K562 (cell line): ENCODE data around the gene COQ5. TPM values are rescaled to one million over a fixed set of nuclear protein-coding genes. Genes with fewer than 3 reads are reported as not detected.
A peak's percentile ranks its signal among the peaks of the same experiment; 100 is the strongest.

Experiments used
- CAMTA2 ChIP-seq: fragments of 250-450 bp; sonication (Bioruptor Pico); conservative IDR thresholded peaks from 2 replicates; pipeline ENCODE4 v1.5.1; 2022
- E2F1 ChIP-seq: sonication (generic); formaldehyde crosslinking; IDR thresholded peaks from 2 replicates; pipeline ENCODE4 v1.8.1; 2023; ENCODE audit warnings: mild to moderate bottlenecking, missing genetic modification reagents, moderate library complexity
- ESRRA ChIP-seq: fragments of 450-650 bp; IDR thresholded peaks from 2 replicates; pipeline ENCODE4 v1.6.1; 2014; ENCODE audit warnings: low read depth, mild to moderate bottlenecking, moderate library complexity, borderline replicate concordance
- ETS1 ChIP-seq: conservative IDR thresholded peaks from 2 replicates; pipeline ENCODE4 v1.6.1; 2011; ENCODE audit warnings: low read depth, mild to moderate bottlenecking, low read length; ENCODE audit not compliant: control insufficient read depth
- ETV5 ChIP-seq: sonication (generic); formaldehyde crosslinking; IDR thresholded peaks from 2 replicates; pipeline ENCODE4 v1.4.0; 2020; ENCODE audit warnings: low read depth, mild to moderate bottlenecking, missing genetic modification reagents
- FOXK2 ChIP-seq, 2 experiments: fragments of 450-650 bp; IDR thresholded peaks in 1 of 2; conservative IDR thresholded peaks in 1 of 2; 2 replicates each; pipeline ENCODE4 v1.6.1; 2016; ENCODE audit warnings: low read depth in 2 of 2, mild to moderate bottlenecking in 1 of 2
- HMG20B ChIP-seq: fragments of 250-450 bp; sonication (Bioruptor Pico); IDR thresholded peaks from 2 replicates; pipeline ENCODE4 v1.5.0; 2021; ENCODE audit warnings: mild to moderate bottlenecking
- ILK ChIP-seq: fragments of 450-650 bp; IDR thresholded peaks from 2 replicates; pipeline ENCODE4 v1.6.1; 2016; ENCODE audit warnings: missing genetic modification characterization, low read depth, mild to moderate bottlenecking, missing compliant biosample characterization, moderate library complexity, borderline replicate concordance
- MBD2 ChIP-seq: sonication (generic); IDR thresholded peaks from 2 replicates; pipeline ENCODE4 v1.6.1; 2016; ENCODE audit warnings: low read depth, borderline replicate concordance
- NFATC3 ChIP-seq: fragments of 450-650 bp; IDR thresholded peaks from 2 replicates; pipeline ENCODE4 v1.6.1; 2017; ENCODE audit warnings: mild to moderate bottlenecking
- PHB2 ChIP-seq: fragments of 450-650 bp; IDR thresholded peaks from 2 replicates; pipeline ENCODE4 v1.6.1; 2017; ENCODE audit warnings: low read depth
- PKNOX1 ChIP-seq: fragments of 450-650 bp; IDR thresholded peaks from 2 replicates; pipeline ENCODE4 v1.6.1; 2016
- POLR2AphosphoS2 ChIP-seq: IDR thresholded peaks from 2 replicates; pipeline ENCODE4 v1.6.1; 2012; ENCODE audit warnings: low read length, improper control_type of control experiment
- RBBP5 ChIP-seq: fragments of 200-600 bp; sonication (generic); IDR thresholded peaks from 2 replicates; pipeline ENCODE4 v1.6.1; 2012; ENCODE audit warnings: borderline replicate concordance, mild to moderate bottlenecking, low read length, control low read depth, inconsistent platforms; ENCODE audit not compliant: insufficient read depth, poor library complexity, severe bottlenecking
- SMARCE1 ChIP-seq: fragments of 450-650 bp; IDR thresholded peaks from 2 replicates; pipeline ENCODE4 v1.7.1; 2016; ENCODE audit warnings: mild to moderate bottlenecking
- STAT5B ChIP-seq: fragments of 250-450 bp; sonication (Bioruptor Pico); IDR thresholded peaks from 2 replicates; pipeline ENCODE4 v1.8.0; 2021; ENCODE audit warnings: mild to moderate bottlenecking, inconsistent platforms
- ZC3H11A ChIP-seq: IDR thresholded peaks from 2 replicates; pipeline ENCODE4 v1.6.1; 2012; ENCODE audit warnings: low read depth, low read length, improper control_type of control experiment
- polyA plus RNA-seq, 8 experiments: library from polyadenylated mRNA; depleted of rRNA in 4 of 8; stranded (reverse) in 5 of 8; unstranded in 3 of 8; fragments of >200 nt; fragmentation: Nextera tagmentation in 2 of 8; fragmentation: Illumina TruSeq in 1 of 8; extraction: Ambion mirVana in 2 of 8; extraction: Trizol in 1 of 8; gene quantifications; 2 replicates each; pipeline versions ENCODE4 v1.2.1 to v1.2.3, GENCODE V29; 2011 to 2014; ENCODE audit warnings: inconsistent platforms in 1 of 8, missing spikeins in 1 of 8
- total RNA-seq, 7 experiments: library from RNA; depleted of rRNA in 6 of 7; stranded (reverse); fragments of >200 nt in 6 of 7; fragmentation: Illumina TruSeq in 2 of 7; extraction: Trizol in 2 of 7; gene quantifications; 2 replicates each; pipeline versions ENCODE4 v1.2.1 to v1.2.3, GENCODE V29; 2011 to 2021; ENCODE audit warnings: low replicate concordance in 1 of 7
- TF ChIP-seq, protein P1 (sequence below): fragments of 250-450 bp; sonication (Bioruptor Pico); IDR thresholded peaks from 2 replicates; pipeline ENCODE4 v1.5.0; 2021; ENCODE audit warnings: mild to moderate bottlenecking, borderline replicate concordance
- TF ChIP-seq, protein P2 (sequence below): sonication (generic); formaldehyde crosslinking; IDR thresholded peaks from 2 replicates; pipeline ENCODE4 v1.8.0; 2022; ENCODE audit warnings: mild to moderate bottlenecking, missing genetic modification reagents

Gene COQ5
- total and polyA plus RNA-seq, 9 of the 15 experiments (the other 6 are each of a cell fraction or from before 2014, with no cell fraction given): 19.2 to 59.7 (median 30.4) TPM

DNA sequence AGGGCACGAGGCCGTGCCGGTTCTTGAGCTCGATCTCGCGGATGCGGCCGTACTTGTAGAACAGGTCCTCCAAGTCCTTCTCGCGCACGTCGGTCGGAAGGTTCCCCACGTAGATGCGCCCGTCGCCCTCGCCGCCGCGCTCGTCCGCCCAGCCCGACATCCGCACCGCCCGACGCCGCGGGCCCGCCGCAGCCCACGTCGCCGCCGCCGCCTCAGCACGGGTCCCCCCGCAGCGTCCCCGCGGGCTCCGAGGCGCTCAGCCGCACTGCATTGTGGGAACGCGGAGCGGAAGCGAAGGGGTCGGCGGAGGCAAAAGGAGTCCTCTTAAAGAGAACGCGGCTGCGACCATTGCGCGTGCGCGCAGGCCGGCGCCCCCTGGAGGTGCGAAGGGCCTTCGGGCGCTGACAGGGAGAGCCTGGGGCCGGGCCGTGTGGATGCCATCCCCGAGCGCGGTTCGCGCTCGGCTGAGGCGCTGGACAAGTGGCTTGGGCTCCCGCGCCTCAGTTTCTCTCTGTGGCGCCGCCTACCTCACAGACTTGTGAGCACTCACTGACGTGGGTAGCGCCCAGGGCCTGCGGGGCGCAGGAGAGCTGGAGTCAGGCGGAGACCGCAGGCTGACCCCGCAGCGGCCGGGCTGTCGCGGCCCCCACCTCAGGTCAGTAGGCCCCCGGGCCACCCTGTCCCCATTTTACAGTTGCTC lies 59.4 kb downstream of the COQ5 start, which contains the start of gene SRSF9 (continued):
- TF ChIP-seq RBBP5 (peak; percentile 76), ESRRA (peak; percentile 73), ETV5 (CRISPR knock-in tag) (peak; percentile 90), PHB2 (no peak), ETS1 (0 out of 2 replicates have a peak, but pooled peaks have one; percentile 18), SMARCE1 (0 out of 2 replicates have a peak, but pooled peaks have one; percentile 14), PKNOX1 (no peak), HMG20B (CRISPR knock-in tag) (no peak), MBD2 (peak; percentile 56; the same call in 1 of the 2 replicates), ZC3H11A (no peak), NFATC3 (no peak), CAMTA2 (CRISPR knock-in tag) (0 out of 2 replicates have a peak, but pooled peaks have one; percentile 16), ILK (tag) (no peak), E2F1 (CRISPR knock-in tag) (peak; percentile 72; the same call in 1 of the 2 replicates), POLR2AphosphoS2 (peak; percentile 47; the same call in 1 of the 2 replicates), STAT5B (CRISPR knock-in tag) (no peak), FOXK2 (conservative IDR thresholded peaks at IDR 0.05 in 1 of 2, IDR thresholded peaks at IDR 0.05 in 1 of 2; ENCODE audit: low read depth in 2 of 2) (peak in 1 of 2 experiments; percentile 43; a peak in 1 of 4 replicates)
- TF ChIP-seq, protein P1, sequence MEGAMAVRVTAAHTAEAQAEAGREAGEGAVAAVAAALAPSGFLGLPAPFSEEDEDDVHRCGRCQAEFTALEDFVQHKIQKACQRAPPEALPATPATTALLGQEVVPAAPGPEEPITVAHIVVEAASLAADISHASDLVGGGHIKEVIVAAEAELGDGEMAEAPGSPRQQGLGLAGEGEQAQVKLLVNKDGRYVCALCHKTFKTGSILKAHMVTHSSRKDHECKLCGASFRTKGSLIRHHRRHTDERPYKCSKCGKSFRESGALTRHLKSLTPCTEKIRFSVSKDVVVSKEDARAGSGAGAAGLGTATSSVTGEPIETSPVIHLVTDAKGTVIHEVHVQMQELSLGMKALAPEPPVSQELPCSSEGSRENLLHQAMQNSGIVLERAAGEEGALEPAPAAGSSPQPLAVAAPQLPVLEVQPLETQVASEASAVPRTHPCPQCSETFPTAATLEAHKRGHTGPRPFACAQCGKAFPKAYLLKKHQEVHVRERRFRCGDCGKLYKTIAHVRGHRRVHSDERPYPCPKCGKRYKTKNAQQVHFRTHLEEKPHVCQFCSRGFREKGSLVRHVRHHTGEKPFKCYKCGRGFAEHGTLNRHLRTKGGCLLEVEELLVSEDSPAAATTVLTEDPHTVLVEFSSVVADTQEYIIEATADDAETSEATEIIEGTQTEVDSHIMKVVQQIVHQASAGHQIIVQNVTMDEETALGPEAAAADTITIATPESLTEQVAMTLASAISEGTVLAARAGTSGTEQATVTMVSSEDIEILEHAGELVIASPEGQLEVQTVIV (CRISPR knock-in tag): no peak
- TF ChIP-seq, protein P2, sequence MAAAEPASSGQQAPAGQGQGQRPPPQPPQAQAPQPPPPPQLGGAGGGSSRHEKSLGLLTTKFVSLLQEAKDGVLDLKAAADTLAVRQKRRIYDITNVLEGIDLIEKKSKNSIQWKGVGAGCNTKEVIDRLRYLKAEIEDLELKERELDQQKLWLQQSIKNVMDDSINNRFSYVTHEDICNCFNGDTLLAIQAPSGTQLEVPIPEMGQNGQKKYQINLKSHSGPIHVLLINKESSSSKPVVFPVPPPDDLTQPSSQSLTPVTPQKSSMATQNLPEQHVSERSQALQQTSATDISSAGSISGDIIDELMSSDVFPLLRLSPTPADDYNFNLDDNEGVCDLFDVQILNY (CRISPR knock-in tag): no peak
